SK-N-MC (cell line): ENCODE data around the gene TGFBRAP1.

Experiments used
- DNase-seq: peaks from one replicate; pipeline ENCODE4 v3.0.0-alpha.2; 2011; ENCODE audit warnings: low read depth, low spot score
- H3K27ac ChIP-seq: fragments of 200-600 bp; sonication (generic); 2 replicates; pipeline ENCODE4 v1.5.1; 2016; ENCODE audit warnings: mixed run types
- H3K36me3 ChIP-seq: fragments of 200-600 bp; sonication (generic); 2 replicates; pipeline ENCODE4 v1.6.1; 2017; ENCODE audit warnings: antibody characterized with exemption, low read length, mixed read lengths; ENCODE audit not compliant: insufficient read depth
- H3K4me3 ChIP-seq: fragments of 200-600 bp; sonication (generic); 2 replicates; pipeline ENCODE4 v1.5.1; 2016
- H3K9ac ChIP-seq: fragments of 200-600 bp; sonication (generic); 2 replicates; pipeline ENCODE4 v1.8.0; 2017; ENCODE audit warnings: mixed run types, mixed read lengths; ENCODE audit not compliant: insufficient read length
- H3K9me3 ChIP-seq: fragments of 200-600 bp; sonication (generic); 2 replicates; pipeline ENCODE4 v1.6.1; 2017; ENCODE audit warnings: low read depth, mild to moderate bottlenecking, antibody characterized with exemption, low read length, moderate library complexity, mixed read lengths
- EZH2 ChIP-seq: fragments of 200-600 bp; sonication (generic); IDR thresholded peaks from one replicate; pipeline ENCODE4 v1.6.1; 2017; ENCODE audit warnings: antibody characterized with exemption
- FOXP2 ChIP-seq: optimal IDR thresholded peaks from 2 replicates; pipeline ENCODE3; 2011; ENCODE audit warnings: mild to moderate bottlenecking, moderate library complexity; ENCODE audit not compliant: insufficient read depth; ENCODE audit errors: extremely low read length, control extremely low read depth
- POLR2AphosphoS5 ChIP-seq: IDR thresholded peaks from 2 replicates; pipeline ENCODE4 v1.6.1; 2012; ENCODE audit warnings: mild to moderate bottlenecking, low read depth, low read length, borderline replicate concordance

Gene TGFBRAP1

DNA sequence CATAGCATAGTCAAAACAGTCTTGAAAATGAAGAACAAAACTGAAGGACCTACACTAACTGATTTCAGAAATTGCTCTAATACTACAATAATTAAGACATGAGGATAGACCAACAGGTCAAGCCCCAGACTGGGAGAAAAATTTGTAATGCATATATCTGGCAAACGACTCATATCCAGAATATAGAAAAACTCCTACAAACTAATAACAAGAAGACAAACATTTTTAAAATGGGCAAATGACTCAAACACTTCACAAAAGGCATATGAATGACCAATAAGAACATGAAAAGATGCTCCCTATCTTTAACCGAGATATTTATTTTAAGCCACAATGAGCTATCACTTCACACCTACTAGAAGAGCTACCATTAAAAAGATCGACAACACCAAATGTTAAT, 14.2 kb downstream of the TGFBRAP1 start:
- DNase-seq: no peak
- Histone ChIP-seq H3K4me3 (no peak overlapping the region), H3K9me3 (no peaks in the 10 kb centered on the region), H3K36me3 (no peaks in the 10 kb centered on the region), H3K9ac (no peak overlapping the region), H3K27ac (no peak overlapping the region)
- TF ChIP-seq POLR2AphosphoS5 (no peak), FOXP2 (no peak), EZH2 (no peak)

DNA sequence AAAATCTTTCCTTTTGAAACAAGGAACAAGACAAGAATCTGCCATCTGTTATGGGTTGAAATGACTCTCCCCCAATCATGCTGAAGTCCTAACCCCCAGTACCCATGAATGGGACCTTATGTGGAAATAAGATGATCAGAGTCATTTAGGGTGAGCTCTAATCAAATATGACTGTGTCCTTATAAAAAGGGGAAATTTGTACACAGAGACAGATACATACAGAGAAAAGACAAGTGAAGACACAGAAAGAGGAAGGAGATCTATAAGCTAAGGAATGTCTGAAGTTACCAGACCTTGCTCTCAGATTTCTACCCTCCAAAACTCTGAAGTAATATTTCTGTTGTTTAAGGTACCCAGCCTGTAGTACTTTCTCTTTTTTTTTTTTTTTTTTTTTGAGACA, 15.7 kb downstream of the TGFBRAP1 start:
- DNase-seq: no peak
- TF ChIP-seq POLR2AphosphoS5: no peak
- TF ChIP-seq EZH2: no peak
- no peak for TF ChIP-seq FOXP2
- no peak overlapping the region for H3K4me3 ChIP-seq
- no peaks in the 10 kb centered on the region for H3K9me3 ChIP-seq
- no peak overlapping the region for H3K9ac ChIP-seq
- no peak overlapping the region for H3K27ac ChIP-seq
- no peaks in the 10 kb centered on the region for H3K36me3 ChIP-seq

DNA sequence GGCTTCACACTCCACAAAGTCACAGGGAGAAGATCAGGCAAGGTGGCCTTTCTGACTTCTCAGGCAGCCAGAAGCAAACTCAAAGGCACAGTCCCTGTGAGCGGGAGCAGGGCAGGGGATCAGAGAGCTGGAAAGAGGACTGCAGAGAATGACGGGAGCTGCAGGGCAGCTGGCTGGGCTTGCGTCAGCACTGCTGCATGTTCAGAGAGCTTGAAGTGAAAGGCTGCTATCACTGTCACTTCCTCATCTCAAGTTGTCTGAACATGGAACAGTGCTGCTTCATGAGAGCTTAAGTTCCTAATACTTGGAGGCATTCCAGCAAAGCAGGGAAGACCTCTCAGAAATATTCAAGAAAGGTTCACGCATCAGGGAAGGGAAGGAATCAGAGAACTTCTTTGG, 20.4 kb downstream of the TGFBRAP1 start:
- DNase-seq: no peak
- Histone ChIP-seq H3K27ac (no peak overlapping the region), H3K36me3 (peaks cover 11% of the 10 kb centered on the region; the same call in 1 of the 2 replicates), H3K9me3 (no peaks in the 10 kb centered on the region), H3K4me3 (no peak overlapping the region), H3K9ac (no peak overlapping the region)
- TF ChIP-seq POLR2AphosphoS5 (no peak), EZH2 (no peak), FOXP2 (no peak)

DNA sequence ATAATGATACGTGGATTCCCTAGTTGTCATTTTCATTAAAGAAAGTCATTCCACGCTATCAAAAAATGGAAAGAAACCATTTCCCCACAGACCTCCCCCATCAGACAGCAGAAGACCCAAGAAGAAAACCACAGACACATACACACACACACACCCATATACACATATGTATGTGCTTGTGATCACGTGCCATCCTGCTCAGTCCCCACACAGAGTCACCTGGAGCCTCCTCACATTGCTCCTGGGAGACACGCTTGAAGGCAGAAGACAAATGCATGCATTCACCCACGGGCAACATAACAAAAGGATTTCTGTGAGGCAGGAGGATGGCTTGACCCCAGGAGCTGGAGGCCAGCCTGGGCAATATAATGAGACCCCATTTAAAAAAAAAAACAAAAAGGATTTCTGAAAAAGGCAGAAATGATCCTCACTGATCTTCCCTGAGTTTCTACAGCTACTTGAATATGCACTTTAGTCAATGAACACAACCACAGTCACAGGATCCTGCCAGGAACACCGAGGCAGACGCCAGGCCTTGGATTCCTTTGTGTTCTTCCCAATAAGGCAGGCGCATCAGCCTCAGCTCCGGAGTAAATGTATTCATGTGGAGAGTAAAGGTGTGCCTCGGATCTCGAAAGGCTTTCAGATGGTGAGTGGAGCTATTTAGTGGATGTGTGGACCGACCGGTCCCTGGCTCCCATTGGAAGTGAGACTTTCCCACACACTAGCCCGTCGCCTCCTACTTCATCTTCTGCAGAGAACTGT, 21.0 kb downstream of the TGFBRAP1 start:
- Histone ChIP-seq H3K4me3 (no peak overlapping the region), H3K27ac (no peak overlapping the region), H3K36me3 (peaks cover 11% of the 10 kb centered on the region; the same call in 1 of the 2 replicates), H3K9ac (no peak overlapping the region), H3K9me3 (no peaks in the 10 kb centered on the region)
- no peak for DNase-seq
- TF ChIP-seq EZH2 (no peak), FOXP2 (no peak), POLR2AphosphoS5 (no peak)

DNA sequence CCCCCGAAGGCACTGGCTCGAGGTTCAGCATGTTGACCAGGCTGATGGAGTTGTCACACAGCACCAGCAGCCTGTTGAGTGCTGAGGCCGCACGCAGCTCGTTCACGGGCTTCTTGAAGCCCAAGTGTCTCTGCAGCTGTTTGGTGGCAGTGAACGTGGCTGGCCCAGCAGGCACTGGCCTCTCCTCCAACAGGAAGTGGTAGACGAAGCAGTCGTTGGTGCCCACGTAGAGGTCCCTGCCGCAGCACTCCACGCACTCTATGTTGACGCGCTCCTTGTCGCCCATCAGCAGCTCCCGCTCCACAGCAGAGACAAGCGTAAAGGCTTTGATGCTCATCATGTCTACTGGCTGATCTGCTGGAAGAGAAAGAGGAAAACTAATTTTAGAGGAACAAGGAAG, 21.6 kb downstream of the TGFBRAP1 start:
- Histone ChIP-seq H3K4me3 (no peak overlapping the region), H3K27ac (no peak overlapping the region), H3K9ac (no peak overlapping the region), H3K36me3 (peaks cover 11% of the 10 kb centered on the region; the same call in 1 of the 2 replicates), H3K9me3 (no peaks in the 10 kb centered on the region)
- no peak for DNase-seq
- TF ChIP-seq POLR2AphosphoS5 (no peak), EZH2 (no peak), FOXP2 (no peak)

DNA sequence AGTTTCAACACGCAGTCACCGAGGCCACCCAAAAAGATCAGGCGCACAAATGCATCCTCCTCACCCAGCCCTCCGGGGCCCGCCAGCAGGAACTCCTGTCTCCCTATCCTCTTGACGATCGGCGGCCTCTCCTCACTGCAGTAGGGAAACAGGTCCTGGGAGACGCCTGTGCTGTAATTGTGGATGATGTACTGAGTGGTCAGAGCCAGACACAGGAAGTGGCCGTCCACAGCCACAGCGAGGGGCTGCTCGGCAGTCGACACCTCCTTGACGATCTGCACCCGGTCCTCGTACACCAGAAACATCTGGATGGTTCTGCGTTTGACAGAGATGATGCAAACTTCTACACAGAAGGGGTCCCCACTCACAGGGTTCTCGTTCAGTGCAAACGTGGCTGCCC, 22.0 kb downstream of the TGFBRAP1 start:
- TF ChIP-seq EZH2: no peak
- TF ChIP-seq POLR2AphosphoS5: no peak
- TF ChIP-seq FOXP2: no peak
- Histone ChIP-seq H3K9me3 (no peaks in the 10 kb centered on the region), H3K9ac (no peak overlapping the region), H3K4me3 (no peak overlapping the region), H3K27ac (no peak overlapping the region), H3K36me3 (peaks cover 11% of the 10 kb centered on the region; the same call in 1 of the 2 replicates)
- DNase-seq: no peak

DNA sequence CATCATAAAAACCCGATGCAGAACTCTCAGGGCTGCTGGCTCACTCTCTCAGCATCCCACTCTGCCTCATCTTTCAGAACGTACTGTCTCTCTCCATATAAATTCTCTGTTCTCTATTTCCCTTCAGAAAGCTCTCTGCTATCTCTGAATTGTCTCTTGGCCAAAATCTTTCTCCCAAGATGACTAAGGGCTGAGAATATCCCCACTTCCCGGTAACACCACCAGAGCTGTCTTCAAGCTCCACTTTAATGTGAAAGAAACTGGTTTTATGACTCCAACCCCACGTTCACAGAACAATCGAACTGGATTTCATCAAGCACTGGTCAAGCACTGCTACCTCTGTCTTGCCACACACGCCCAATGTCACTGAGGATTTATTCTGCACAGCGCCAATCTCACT, 22.4 kb downstream of the TGFBRAP1 start:
- Histone ChIP-seq H3K9ac (no peak overlapping the region), H3K36me3 (peaks cover 11% of the 10 kb centered on the region; the same call in 1 of the 2 replicates), H3K4me3 (no peak overlapping the region), H3K27ac (no peak overlapping the region), H3K9me3 (no peaks in the 10 kb centered on the region)
- TF ChIP-seq EZH2 (no peak), POLR2AphosphoS5 (no peak), FOXP2 (no peak)
- no peak for DNase-seq

DNA sequence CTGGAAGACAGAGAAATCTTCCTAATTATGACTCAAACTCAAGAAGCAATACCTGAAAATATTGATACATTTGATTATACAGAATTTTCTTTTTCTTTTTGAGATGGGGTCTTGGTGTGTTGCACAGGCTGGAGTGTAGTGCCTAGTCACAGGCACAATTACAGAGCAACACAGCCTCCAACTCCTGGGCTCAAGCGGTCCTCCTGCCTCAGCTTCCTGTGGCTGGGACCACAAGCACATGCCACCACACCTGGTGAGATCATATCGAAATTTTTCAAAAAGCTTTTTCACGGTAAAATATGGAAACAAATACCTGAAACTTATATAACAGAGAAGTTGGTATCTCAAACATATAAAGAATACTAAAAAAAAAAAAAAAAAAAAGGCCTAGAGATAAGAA, 27.9 kb downstream of the TGFBRAP1 start:
- H3K9me3 ChIP-seq: no peaks in the 10 kb centered on the region
- peaks cover 15% of the 10 kb centered on the region; the same call in 1 of the 2 replicates for H3K36me3 ChIP-seq
- no peak overlapping the region for H3K9ac ChIP-seq
- no peak for DNase-seq
- no peak overlapping the region for H3K4me3 ChIP-seq
- TF ChIP-seq POLR2AphosphoS5: no peak
- TF ChIP-seq EZH2: no peak
- TF ChIP-seq FOXP2: no peak
- no peak overlapping the region for H3K27ac ChIP-seq
